Astrocyte of the spinal cord (primary cell): ENCODE data around the gene DTNA.
A peak's percentile ranks its signal among the peaks of the same experiment; 100 is the strongest.

Source experiments
- DNase-seq: peaks from one replicate; pipeline ENCODE4 v3.0.0; 2011; ENCODE audit warnings: low read depth, low spot score
- H3K4me3 ChIP-seq: 2 replicates; pipeline ENCODE4 v1.5.1; 2011; ENCODE audit warnings: low read depth, mild to moderate bottlenecking, low read length, moderate library complexity
- in situ Hi-C: cut with HindIII; loops from 2 replicates; pipeline ENCODE4 v1.10.0; 2017; ENCODE audit warnings: low sequenced_read_pairs
- TF ChIP-seq, protein P1 (sequence below): IDR thresholded peaks from 2 replicates; pipeline ENCODE4 v1.5.1; 2012; ENCODE audit warnings: low read depth, mild to moderate bottlenecking, low read length, inconsistent platforms

The DTNA gene

GRCh38 chr18:34818064-34818463 lies 108.0 kb downstream of the DTNA start:
- TF ChIP-seq, protein P1, sequence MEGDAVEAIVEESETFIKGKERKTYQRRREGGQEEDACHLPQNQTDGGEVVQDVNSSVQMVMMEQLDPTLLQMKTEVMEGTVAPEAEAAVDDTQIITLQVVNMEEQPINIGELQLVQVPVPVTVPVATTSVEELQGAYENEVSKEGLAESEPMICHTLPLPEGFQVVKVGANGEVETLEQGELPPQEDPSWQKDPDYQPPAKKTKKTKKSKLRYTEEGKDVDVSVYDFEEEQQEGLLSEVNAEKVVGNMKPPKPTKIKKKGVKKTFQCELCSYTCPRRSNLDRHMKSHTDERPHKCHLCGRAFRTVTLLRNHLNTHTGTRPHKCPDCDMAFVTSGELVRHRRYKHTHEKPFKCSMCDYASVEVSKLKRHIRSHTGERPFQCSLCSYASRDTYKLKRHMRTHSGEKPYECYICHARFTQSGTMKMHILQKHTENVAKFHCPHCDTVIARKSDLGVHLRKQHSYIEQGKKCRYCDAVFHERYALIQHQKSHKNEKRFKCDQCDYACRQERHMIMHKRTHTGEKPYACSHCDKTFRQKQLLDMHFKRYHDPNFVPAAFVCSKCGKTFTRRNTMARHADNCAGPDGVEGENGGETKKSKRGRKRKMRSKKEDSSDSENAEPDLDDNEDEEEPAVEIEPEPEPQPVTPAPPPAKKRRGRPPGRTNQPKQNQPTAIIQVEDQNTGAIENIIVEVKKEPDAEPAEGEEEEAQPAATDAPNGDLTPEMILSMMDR: no peak
- in situ Hi-C loops: no loop called here
- no peak overlapping the region for H3K4me3 ChIP-seq
- no peak for DNase-seq

DNA sequence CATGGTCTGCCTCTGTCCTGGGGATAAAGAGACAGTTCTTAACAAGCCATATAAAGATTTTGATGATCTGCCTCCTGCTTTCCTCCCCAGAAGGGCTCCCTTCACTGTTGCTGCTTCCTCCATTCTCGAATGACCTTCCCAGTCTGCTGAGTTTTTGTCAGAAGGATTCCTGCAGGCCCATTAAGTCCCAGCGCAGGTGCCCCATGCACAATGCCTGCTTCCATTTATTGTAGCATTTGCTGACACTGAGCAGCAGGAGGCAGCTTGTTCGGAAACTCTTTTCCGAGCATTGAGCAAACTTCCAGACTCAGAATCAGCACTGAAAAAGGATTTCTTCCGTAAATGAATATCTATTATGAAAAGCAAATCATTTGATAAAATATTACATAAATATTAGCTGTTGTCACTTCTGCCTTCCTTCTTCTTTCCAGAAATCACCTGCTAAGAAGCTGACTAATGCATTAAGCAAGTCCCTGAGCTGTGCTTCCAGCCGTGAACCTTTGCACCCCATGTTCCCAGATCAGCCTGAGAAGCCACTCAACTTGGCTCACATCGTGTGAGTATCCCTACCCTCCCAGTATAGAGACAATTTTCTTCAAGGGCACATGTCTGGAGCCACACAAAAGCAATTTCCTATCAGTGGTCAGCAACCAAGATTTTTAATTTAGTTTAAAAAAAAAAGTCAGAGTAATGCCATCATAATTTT lies 110.4 kb downstream of the DTNA start:
- TF ChIP-seq, protein P1: no peak
- in situ Hi-C loops: no loop called here
- no peak overlapping the region for H3K4me3 ChIP-seq
- DNase-seq: no peak

DNA sequence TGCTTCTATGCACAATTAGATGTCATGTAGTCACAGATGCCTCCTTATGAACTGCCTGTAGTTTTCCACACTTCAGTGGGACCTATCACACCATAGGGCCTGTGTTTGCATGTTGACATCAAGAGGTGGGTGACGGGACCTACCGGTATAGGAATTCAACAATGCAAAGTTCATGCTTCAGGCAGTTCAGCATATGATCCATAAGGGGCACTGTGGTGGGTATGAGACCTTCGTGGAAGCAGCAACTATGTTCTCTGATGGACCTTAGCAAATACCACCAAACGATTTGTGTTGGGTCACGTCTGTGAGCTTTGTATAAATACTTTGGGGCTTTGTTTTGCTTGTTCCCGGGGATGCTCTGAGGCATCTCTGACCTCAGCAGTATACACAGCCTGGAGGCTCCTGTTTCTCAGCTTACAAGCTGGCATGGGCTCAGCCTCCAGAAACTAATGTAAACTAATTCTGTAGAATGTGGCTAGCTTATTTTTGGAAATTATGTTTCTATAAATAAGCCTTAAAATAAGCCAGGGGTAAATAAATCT lies 111.6 kb downstream of the DTNA start:
- in situ Hi-C loops: no loop called here
- H3K4me3 ChIP-seq: no peak overlapping the region
- TF ChIP-seq, protein P1: peak; percentile 12
- no peak for DNase-seq

DNA sequence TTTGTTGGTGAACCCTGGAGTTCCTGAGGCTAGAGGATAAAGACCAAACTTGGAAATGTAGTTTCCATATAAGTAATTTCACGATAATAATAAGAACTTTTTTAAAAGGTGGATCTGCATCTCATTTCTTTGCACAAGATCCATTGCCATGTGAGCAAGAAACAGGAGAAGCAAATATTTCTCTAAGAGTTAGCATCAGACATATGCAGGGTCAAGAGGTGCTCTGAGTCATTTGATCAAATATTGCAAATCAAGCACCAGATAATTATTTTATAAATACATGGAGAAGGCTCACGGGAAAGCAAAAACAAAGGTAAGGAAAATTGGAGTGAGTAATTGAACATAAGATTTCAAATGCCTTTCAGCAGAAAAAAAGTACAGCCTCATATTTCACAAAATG lies 118.0 kb downstream of the DTNA start:
- TF ChIP-seq, protein P1: no peak
- no peak for DNase-seq
- in situ Hi-C loops: no loop called here
- no peak overlapping the region for H3K4me3 ChIP-seq

DNA sequence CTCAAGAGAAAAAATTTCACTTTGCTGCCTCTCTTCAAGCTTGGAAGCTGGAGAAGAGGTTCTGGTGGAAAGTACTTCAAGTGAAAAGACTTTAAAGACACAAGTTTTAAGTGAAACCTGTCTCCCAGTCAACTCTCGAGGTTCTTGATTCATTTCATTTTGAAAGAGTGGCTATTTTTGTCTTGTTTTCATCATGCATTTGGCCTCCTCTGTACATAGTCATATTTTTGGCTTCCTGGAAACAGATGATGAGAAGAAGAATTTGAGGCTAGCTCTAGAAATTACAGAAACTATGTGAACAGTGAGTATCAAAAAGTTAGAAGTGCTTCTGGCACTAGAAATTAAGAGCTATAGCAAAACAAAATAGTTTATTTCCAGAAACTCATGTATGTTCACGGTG lies 124.8 kb downstream of the DTNA start:
- DNase-seq: no peak
- in situ Hi-C loops: no loop called here
- no peak overlapping the region for H3K4me3 ChIP-seq
- TF ChIP-seq, protein P1: no peak

DNA sequence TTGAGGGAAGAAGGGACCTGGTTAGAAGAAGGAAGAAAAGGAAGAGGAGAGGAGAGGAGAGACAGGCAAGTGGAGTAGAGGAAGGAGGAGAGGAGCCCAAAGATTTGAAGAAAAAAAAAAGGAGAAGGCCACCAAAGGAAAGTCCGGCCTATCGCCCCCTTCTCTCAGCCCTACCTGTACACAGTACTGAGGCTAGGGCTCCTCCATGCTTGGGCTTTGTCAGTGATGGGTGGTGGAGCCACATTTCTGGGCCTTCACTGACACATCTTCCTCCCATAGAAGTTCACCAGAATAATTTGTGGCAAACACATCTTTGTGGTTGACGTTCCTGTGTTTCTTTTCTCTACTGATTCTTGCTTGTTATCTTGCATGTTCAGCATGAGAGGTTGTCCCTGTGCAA lies 125.4 kb downstream of the DTNA start:
- DNase-seq: no peak
- in situ Hi-C loops: no loop called here
- TF ChIP-seq, protein P1: no peak
- no peak overlapping the region for H3K4me3 ChIP-seq
